KMS-11 (cell line): ENCODE measurements around the gene LRRC27.

Experiments
- H2AFZ ChIP-seq: fragments of 200-600 bp; sonication (generic); 2 replicates; pipeline ENCODE4 v1.6.1; 2016; ENCODE audit warnings: antibody characterized with exemption, mixed run types, low read depth
- H3K27ac ChIP-seq: fragments of 200-600 bp; sonication (generic); 2 replicates; pipeline ENCODE4 v1.6.1; 2016; ENCODE audit warnings: mild to moderate bottlenecking, mixed run types
- H3K27me3 ChIP-seq: fragments of 200-600 bp; sonication (generic); 2 replicates; pipeline ENCODE4 v1.6.1; 2017; ENCODE audit warnings: mild to moderate bottlenecking, low read depth, mixed run types, moderate library complexity; ENCODE audit not compliant: insufficient read depth
- H3K36me3 ChIP-seq: fragments of 200-600 bp; sonication (generic); 2 replicates; pipeline ENCODE4 v1.6.1; 2017; ENCODE audit warnings: mild to moderate bottlenecking, mixed run types; ENCODE audit not compliant: insufficient read depth
- H3K4me1 ChIP-seq: fragments of 200-600 bp; sonication (generic); 2 replicates; pipeline ENCODE4 v1.6.1; 2016; ENCODE audit warnings: mild to moderate bottlenecking, low read depth, mixed run types; ENCODE audit not compliant: poor library complexity, severe bottlenecking
- H3K4me2 ChIP-seq: fragments of 200-600 bp; sonication (generic); 2 replicates; pipeline ENCODE4 v1.7.0; 2016; ENCODE audit warnings: mild to moderate bottlenecking, mixed run types
- H3K4me3 ChIP-seq: fragments of 200-600 bp; sonication (generic); IDR thresholded peaks from 2 replicates; pipeline ENCODE4 v1.6.1; 2017; ENCODE audit warnings: low read depth, low read length, mixed read lengths; ENCODE audit not compliant: insufficient read depth
- H3K79me2 ChIP-seq: fragments of 200-600 bp; sonication (generic); 2 replicates; pipeline ENCODE4 v1.6.1; 2016; ENCODE audit warnings: low read depth, mixed run types; ENCODE audit not compliant: insufficient read depth
- H3K9ac ChIP-seq: fragments of 200-600 bp; sonication (generic); 2 replicates; pipeline ENCODE4 v1.6.1; 2016; ENCODE audit warnings: mild to moderate bottlenecking, mixed run types
- H4K20me1 ChIP-seq: fragments of 200-600 bp; sonication (generic); 2 replicates; pipeline ENCODE4 v1.6.1; 2016; ENCODE audit warnings: mild to moderate bottlenecking, mixed run types; ENCODE audit not compliant: insufficient read depth
- CTCF ChIP-seq: fragments of 200-600 bp; sonication (generic); conservative IDR thresholded peaks from 2 replicates; pipeline ENCODE4 v1.6.1; 2017; ENCODE audit warnings: low read depth, mild to moderate bottlenecking, antibody characterized with exemption, low read length, moderate library complexity, mixed read lengths

Gene LRRC27

GRCh38 chr10:132393695-132394181 lies 61.7 kb downstream of the LRRC27 start:
- no peak for TF ChIP-seq CTCF
- no peak overlapping the region for H2AFZ ChIP-seq
- H3K27me3 ChIP-seq = no peaks in the 10 kb centered on the region
- peaks cover 26% of the 10 kb centered on the region for H3K4me1 ChIP-seq
- no peaks in the 10 kb centered on the region for H4K20me1 ChIP-seq
- no peak overlapping the region for H3K27ac ChIP-seq
- H3K4me3 ChIP-seq = no peak overlapping the region
- H3K79me2 ChIP-seq = peaks cover 8% of the 10 kb centered on the region
- H3K4me2 ChIP-seq = no peak overlapping the region
- H3K9ac ChIP-seq = no peak overlapping the region
- H3K36me3 ChIP-seq = no peaks in the 10 kb centered on the region

DNA sequence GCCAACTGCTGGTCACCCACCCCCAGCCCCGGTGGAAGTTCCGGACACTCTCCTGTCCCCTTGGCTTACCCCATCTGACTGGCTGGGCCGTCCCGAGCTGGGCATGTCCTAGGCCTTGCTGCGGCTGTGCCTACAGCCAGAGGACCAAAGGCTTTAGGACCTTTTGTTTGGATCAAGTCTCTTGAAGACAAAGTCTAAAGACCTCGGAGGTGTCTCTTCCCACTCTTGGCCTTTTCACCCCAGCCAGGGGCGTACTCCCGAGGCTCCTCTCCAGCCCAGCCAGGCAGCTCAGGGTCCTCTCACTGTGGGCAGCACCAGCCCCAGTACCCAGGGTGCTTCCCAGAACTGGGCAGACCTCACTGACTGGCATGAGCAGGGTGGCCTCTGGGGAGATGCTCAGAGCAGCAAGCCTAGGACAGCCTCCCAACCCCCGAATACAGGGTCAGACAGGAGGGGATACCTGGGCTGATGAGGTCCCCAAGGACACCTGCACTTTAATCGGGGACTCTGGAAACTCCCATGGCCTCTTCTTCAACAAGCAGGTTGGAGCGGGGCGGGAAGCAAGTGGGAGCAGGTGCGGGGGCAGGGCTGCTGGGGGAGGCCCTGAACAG lies 62.3 kb downstream of the LRRC27 start:
- Histone ChIP-seq H3K27me3 (no peaks in the 10 kb centered on the region), H3K27ac (no peak overlapping the region), H3K79me2 (peaks cover 13% of the 10 kb centered on the region), H4K20me1 (no peaks in the 10 kb centered on the region), H3K4me3 (no peak overlapping the region), H3K4me1 (peaks cover 26% of the 10 kb centered on the region), H2AFZ (no peak overlapping the region), H3K9ac (no peak overlapping the region), H3K36me3 (no peaks in the 10 kb centered on the region), H3K4me2 (no peak overlapping the region)
- no peak for TF ChIP-seq CTCF

GRCh38 chr10:132394936-132395703 lies 63.1 kb downstream of the LRRC27 start:
- H3K79me2 ChIP-seq = peaks cover 21% of the 10 kb centered on the region
- H4K20me1 ChIP-seq = no peaks in the 10 kb centered on the region
- no peak overlapping the region for H3K4me2 ChIP-seq
- no peak overlapping the region for H3K27ac ChIP-seq
- no peaks in the 10 kb centered on the region for H3K36me3 ChIP-seq
- H3K27me3 ChIP-seq = no peaks in the 10 kb centered on the region
- H3K4me3 ChIP-seq = no peak overlapping the region
- peaks cover 26% of the 10 kb centered on the region for H3K4me1 ChIP-seq
- H3K9ac ChIP-seq = no peak overlapping the region
- no peak overlapping the region for H2AFZ ChIP-seq
- TF ChIP-seq CTCF = no peak

- Histone ChIP-seq H3K36me3 (no peaks in the 10 kb centered on the region), H3K4me2 (peak overlapping the region; percentile 29; the same call in 1 of the 2 replicates), H3K27ac (no peak overlapping the region), H4K20me1 (no peaks in the 10 kb centered on the region), H3K4me1 (peaks cover 25% of the 10 kb centered on the region), H3K9ac (peak overlapping the region; percentile 41; the same call in 1 of the 2 replicates), H3K79me2 (peaks cover 29% of the 10 kb centered on the region), H2AFZ (no peak overlapping the region), H3K4me3 (no peak overlapping the region), H3K27me3 (no peaks in the 10 kb centered on the region)
- no peak for TF ChIP-seq CTCF
Observed at GRCh38 chr10:132395704-132396493, 63.9 kb downstream of the LRRC27 start.
